Coronary artery (tissue), 2 donors: Measurements from ENCODE around the gene ISM2.

ENCODE experiments used
- DNase-seq: peaks from one replicate; pipeline ENCODE4 v3.0.0-alpha.2; 2017; ENCODE audit warnings: low spot score
- H3K27ac ChIP-seq, 2 donors: fragments of 200-600 bp; sonication (generic); one replicate each; pipeline ENCODE4 v1.5.1; 2016 to 2019
- H3K4me3 ChIP-seq: fragments of 200-600 bp; sonication (generic); 2 replicates; pipeline ENCODE4 v1.5.1; 2016; ENCODE audit warnings: mild to moderate bottlenecking, moderate library complexity
- CTCF ChIP-seq: fragments of 200-600 bp; sonication (generic); IDR thresholded peaks from one replicate; pipeline ENCODE4 v1.5.1; 2019; ENCODE audit warnings: antibody characterized with exemption

The ISM2 gene

DNA sequence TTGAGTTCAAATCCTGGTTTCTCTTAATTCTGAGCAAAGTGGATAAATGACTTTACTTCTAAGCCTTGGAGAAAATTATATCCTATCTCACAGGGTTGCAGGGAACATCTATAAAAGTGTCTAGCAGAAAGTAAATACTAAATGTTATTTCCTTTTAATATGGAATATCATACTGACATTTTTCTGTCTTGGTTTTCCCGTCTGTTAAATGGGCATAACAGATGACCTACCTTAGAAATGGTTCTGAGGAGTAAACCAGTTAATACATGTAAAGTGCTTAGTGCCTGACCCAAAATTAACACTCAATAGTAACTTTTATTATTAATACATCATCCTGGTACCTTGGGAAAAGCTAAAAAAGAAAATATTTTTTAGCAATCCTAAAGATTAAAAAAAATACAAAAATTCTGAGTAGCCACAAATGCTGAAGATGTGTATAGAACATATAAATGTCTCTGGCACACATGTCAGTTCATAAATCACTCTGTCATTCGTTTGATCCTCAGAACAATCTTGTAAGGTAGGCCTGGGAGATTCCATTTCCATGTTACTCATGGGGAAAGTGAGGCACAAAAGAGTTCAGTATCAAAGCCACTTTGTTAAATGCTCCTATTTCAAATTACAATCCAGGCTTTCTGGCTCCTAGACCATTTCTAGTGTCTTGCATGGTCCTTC is 42.5 kb downstream of the ISM2 start:
- peak overlapping the region; percentile 89 for H3K4me3 ChIP-seq

GRCh38 chr14:77442196-77442595 is 56.4 kb downstream of the ISM2 start:
- no peak for TF ChIP-seq CTCF

More for the DNA sequence above, 42.5 kb downstream of the ISM2 start:
- no peak for DNase-seq
- no peak for TF ChIP-seq CTCF
- no peak overlapping the region for H3K27ac ChIP-seq

DNA sequence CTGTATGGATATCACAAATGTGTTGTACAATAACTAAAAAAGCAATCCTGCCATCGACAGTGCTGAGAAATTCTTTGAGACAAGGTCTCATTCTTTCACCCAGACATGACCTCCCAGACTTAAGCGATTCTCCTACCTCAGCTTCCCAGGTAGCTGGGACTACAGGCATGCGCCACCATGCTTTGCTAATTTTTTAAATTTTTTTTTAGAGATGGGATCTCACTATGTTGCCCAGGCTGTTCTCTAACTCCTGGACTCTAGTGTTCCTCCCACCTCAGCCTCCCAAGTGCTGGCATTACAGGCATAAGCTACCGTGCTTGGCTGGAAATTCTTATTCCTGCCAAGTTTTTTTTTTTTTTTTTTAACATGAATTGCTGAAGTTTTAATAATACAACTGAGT is 58.8 kb downstream of the ISM2 start:
- DNase-seq: no peak
- no peak overlapping the region for H3K4me3 ChIP-seq
- TF ChIP-seq CTCF: no peak
- no peak overlapping the region for H3K27ac ChIP-seq

More at GRCh38 chr14:77442196-77442595, 56.4 kb downstream of the ISM2 start:
- H3K4me3 ChIP-seq: no peak overlapping the region
- no peak for DNase-seq
- no peak overlapping the region for H3K27ac ChIP-seq

GRCh38 chr14:77438596-77438995 is 60.0 kb downstream of the ISM2 start:
- Histone ChIP-seq H3K27ac (no peak overlapping the region), H3K4me3 (no peak overlapping the region)
- no peak for DNase-seq
- no peak for TF ChIP-seq CTCF

DNA sequence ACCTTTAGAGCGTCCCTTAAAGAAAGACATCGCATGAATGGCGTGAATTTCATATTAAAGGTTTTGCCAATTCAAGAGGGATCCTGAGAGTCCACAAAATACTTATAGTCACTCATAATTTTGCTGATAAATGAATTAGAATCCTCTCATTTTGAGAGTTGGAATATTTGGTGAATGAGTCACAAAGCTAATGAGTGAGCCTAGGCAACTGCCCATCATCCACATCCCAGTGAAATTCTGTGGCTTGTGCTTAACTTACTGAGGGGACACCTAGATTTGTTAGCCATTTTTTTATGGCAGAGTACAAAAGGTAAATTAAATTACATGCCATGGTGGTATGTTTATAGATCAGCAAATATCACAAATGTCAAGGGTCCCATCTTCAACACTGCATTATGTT is 62.6 kb downstream of the ISM2 start:
- Histone ChIP-seq H3K4me3 (no peak overlapping the region), H3K27ac (no peak overlapping the region)
- no peak for DNase-seq
- no peak for TF ChIP-seq CTCF

GRCh38 chr14:77426396-77426795 is 72.2 kb downstream of the ISM2 start:
- Histone ChIP-seq H3K4me3 (no peak overlapping the region), H3K27ac (no peak overlapping the region)
- no peak for TF ChIP-seq CTCF
- no peak for DNase-seq

DNA sequence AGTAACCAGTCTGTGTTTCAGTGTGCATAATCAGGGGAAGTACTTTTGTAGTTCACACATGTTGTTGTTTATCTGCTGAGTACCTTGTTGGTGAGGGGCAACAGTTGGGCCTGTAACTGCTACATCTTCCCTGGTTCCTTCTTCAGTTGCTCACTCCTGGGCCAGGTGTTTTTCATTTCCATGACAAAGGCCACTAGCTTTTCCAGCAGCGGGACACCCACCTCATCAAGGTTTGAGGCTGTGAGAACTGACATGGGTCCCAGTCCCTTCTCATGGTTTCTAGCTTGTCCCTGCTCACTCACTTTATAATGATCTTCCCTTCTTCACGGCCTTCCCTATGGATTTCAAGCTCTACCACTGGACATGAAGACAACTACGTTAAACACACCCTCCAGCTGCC is 73.8 kb downstream of the ISM2 start:
- H3K27ac ChIP-seq: no peak overlapping the region
- H3K4me3 ChIP-seq: no peak overlapping the region
- no peak for TF ChIP-seq CTCF
- DNase-seq: no peak
